ENCODE results near the gene ST3GAL3.

Gene ST3GAL3

DNA sequence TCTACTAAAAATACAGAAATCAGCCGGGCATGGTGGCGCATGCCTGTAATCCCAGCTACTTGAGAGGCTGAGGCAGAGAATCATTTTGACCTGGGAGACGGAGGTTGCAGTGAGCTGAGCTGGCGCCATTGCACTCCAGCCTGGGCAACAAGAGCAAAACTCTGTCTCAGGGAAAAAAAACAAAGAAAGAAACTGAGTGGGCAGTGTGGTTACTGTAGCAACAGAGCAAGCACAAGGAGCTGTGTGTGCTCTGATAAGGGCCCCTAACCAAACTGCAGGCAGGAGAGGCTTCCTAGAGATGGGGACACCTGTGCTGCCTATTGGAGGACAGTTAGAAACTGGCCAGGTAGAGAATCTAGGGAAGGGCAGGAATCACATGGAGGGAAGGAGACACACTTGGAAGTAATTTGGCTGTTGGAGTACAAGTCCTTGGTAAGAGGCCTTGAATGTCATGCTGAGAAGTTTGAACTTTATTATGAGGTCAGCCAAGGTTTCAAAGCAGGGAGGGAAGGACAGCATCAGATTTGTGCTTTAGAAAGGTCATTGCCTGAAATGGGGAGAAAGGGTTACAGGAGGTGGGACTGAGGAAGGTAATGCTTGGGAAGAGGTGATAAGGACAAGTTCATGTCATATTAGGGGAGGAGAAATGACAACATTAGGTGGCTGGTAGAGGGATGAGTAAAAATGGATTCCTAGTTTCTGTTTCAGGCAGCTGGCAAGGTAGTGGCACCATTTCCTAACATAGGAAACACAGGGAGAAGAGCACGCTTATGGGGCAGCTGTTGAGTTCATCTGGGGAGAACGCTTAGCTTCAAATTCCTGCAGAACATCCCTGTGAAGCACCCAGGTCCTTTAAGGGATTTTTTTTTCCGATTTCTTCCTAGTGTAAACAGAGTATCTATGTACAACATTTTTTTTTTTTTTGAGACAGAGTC is 157.0 kb downstream of the ST3GAL3 start:
- in situ Hi-C loops (cut with MboI; ENCODE audit: low pct_unique_long_range_greater_than_20kb, low sequenced_read_pairs, unreplicated experiment) = no loop called here
- no peak for DNase-seq (ENCODE audit: low spot score)
- TF ChIP-seq, protein P1, sequence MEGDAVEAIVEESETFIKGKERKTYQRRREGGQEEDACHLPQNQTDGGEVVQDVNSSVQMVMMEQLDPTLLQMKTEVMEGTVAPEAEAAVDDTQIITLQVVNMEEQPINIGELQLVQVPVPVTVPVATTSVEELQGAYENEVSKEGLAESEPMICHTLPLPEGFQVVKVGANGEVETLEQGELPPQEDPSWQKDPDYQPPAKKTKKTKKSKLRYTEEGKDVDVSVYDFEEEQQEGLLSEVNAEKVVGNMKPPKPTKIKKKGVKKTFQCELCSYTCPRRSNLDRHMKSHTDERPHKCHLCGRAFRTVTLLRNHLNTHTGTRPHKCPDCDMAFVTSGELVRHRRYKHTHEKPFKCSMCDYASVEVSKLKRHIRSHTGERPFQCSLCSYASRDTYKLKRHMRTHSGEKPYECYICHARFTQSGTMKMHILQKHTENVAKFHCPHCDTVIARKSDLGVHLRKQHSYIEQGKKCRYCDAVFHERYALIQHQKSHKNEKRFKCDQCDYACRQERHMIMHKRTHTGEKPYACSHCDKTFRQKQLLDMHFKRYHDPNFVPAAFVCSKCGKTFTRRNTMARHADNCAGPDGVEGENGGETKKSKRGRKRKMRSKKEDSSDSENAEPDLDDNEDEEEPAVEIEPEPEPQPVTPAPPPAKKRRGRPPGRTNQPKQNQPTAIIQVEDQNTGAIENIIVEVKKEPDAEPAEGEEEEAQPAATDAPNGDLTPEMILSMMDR (IDR thresholded peaks at IDR 0.05; ENCODE audit: extremely low read depth, insufficient read depth, missing control alignments) = no peak

- TF ChIP-seq, protein P1 (IDR thresholded peaks at IDR 0.05; ENCODE audit: extremely low read depth, insufficient read depth, missing control alignments) = no peak
- no peak for DNase-seq (ENCODE audit: low spot score)
- in situ Hi-C loops (cut with MboI; ENCODE audit: low pct_unique_long_range_greater_than_20kb, low sequenced_read_pairs, unreplicated experiment) = no loop called here
Observed at GRCh38 chr1:43866201-43866600, 158.9 kb downstream of the ST3GAL3 start.

GRCh38 chr1:43867976-43868740 is 160.8 kb downstream of the ST3GAL3 start:
- in situ Hi-C loops (cut with MboI; ENCODE audit: low pct_unique_long_range_greater_than_20kb, low sequenced_read_pairs, unreplicated experiment) = no loop called here
- TF ChIP-seq, protein P1 (IDR thresholded peaks at IDR 0.05; ENCODE audit: extremely low read depth, insufficient read depth, missing control alignments) = no peak
- no peak for DNase-seq (ENCODE audit: low spot score)

DNA sequence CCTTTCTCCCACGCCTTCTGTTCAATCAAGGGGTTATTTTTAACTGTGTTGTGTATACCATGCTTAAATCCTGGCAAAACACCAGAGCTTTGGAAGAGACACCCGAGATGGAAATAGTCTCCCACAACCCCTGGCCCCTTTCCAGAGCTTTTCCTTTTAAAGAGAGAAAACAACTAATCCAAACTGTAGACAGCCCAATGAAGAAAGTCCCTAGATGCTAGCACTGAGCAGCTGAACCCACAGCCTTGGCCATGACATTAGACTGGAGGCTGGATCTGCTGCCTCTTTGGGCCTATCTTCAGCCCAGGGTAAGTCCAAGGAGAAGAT is 161.4 kb downstream of the ST3GAL3 start:
- DNase-seq (ENCODE audit: low spot score) = no peak
- TF ChIP-seq, protein P1 (IDR thresholded peaks at IDR 0.05; ENCODE audit: extremely low read depth, insufficient read depth, missing control alignments) = no peak
- in situ Hi-C loops (cut with MboI; ENCODE audit: low pct_unique_long_range_greater_than_20kb, low sequenced_read_pairs, unreplicated experiment) = no loop called here

DNA sequence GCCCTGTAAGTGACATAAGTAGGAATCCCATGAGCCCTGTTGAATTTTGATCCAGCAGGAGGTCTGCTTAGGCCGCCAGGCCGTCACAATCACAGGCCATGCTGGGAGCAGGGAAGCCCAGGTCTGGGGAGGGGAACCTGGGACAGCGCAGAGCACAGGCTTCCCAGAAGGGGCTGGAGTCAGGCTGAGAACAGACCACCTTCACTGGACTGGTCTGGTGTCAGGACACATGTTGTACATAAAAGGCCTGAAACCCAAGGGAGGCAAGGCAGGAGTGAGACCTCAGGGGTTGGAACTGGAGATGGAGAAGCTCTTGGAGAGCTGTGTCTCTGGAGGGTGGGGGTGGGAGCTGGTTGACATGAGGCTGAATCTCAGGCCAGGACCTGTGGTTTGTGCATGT is 163.0 kb downstream of the ST3GAL3 start:
- no peak for DNase-seq (ENCODE audit: low spot score)
- TF ChIP-seq, protein P1 (IDR thresholded peaks at IDR 0.05; ENCODE audit: extremely low read depth, insufficient read depth, missing control alignments) = no peak
- in situ Hi-C loops (cut with MboI; ENCODE audit: low pct_unique_long_range_greater_than_20kb, low sequenced_read_pairs, unreplicated experiment) = no loop called here

DNA sequence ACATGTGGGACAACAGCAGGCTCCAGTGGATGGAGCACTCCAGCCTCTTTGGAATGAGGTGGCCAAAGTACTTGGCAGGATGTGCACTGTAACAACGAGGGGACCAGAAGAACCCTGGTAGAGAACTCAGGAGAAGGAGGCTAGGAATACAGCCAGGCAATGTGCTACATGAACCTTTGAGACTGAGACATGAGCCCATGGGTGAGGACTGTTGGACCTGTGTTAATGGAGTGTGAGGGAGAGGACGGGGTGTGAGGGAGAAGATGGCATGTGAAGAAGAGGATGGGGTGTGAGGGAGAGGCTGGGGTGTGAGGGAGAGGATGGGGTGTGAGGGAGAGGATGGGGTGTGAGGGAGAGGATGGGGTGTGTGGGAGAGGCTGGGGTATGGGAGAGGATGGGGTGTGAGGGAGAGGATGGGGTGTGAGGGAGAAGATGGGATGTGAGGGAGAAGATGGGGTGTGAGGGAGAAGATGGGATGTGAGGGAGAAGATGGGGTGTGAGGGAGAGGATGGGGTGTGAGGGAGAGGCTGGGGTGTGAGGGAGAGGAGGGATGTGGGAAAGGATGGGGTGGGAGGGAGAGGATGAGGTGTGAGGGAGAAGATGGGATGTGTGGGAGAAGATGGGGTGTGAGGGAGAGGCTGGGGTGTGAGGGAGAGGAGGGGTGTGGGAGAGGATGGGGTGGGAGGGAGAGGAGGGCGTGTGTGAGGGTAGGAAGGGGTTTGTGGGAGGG is 164.0 kb downstream of the ST3GAL3 start:
- TF ChIP-seq, protein P1 (IDR thresholded peaks at IDR 0.05; ENCODE audit: extremely low read depth, insufficient read depth, missing control alignments) = no peak
- DNase-seq (ENCODE audit: low spot score) = no peak
- in situ Hi-C loops (cut with MboI; ENCODE audit: low pct_unique_long_range_greater_than_20kb, low sequenced_read_pairs, unreplicated experiment) = no loop called here
